KMS-11 (cell line): ENCODE results near the gene PRKCZ.

Source experiments
- H2AFZ ChIP-seq: fragments of 200-600 bp; sonication (generic); 2 replicates; pipeline ENCODE4 v1.6.1; 2016; ENCODE audit warnings: antibody characterized with exemption, mixed run types, low read depth
- H3K27ac ChIP-seq: fragments of 200-600 bp; sonication (generic); 2 replicates; pipeline ENCODE4 v1.6.1; 2016; ENCODE audit warnings: mild to moderate bottlenecking, mixed run types
- H3K27me3 ChIP-seq: fragments of 200-600 bp; sonication (generic); 2 replicates; pipeline ENCODE4 v1.6.1; 2017; ENCODE audit warnings: mild to moderate bottlenecking, low read depth, mixed run types, moderate library complexity; ENCODE audit not compliant: insufficient read depth
- H3K36me3 ChIP-seq: fragments of 200-600 bp; sonication (generic); 2 replicates; pipeline ENCODE4 v1.6.1; 2017; ENCODE audit warnings: mild to moderate bottlenecking, mixed run types; ENCODE audit not compliant: insufficient read depth
- H3K4me1 ChIP-seq: fragments of 200-600 bp; sonication (generic); 2 replicates; pipeline ENCODE4 v1.6.1; 2016; ENCODE audit warnings: mild to moderate bottlenecking, low read depth, mixed run types; ENCODE audit not compliant: poor library complexity, severe bottlenecking
- H3K4me2 ChIP-seq: fragments of 200-600 bp; sonication (generic); 2 replicates; pipeline ENCODE4 v1.7.0; 2016; ENCODE audit warnings: mild to moderate bottlenecking, mixed run types
- H3K4me3 ChIP-seq: fragments of 200-600 bp; sonication (generic); IDR thresholded peaks from 2 replicates; pipeline ENCODE4 v1.6.1; 2017; ENCODE audit warnings: low read depth, low read length, mixed read lengths; ENCODE audit not compliant: insufficient read depth
- H3K79me2 ChIP-seq: fragments of 200-600 bp; sonication (generic); 2 replicates; pipeline ENCODE4 v1.6.1; 2016; ENCODE audit warnings: low read depth, mixed run types; ENCODE audit not compliant: insufficient read depth
- H3K9ac ChIP-seq: fragments of 200-600 bp; sonication (generic); 2 replicates; pipeline ENCODE4 v1.6.1; 2016; ENCODE audit warnings: mild to moderate bottlenecking, mixed run types
- H4K20me1 ChIP-seq: fragments of 200-600 bp; sonication (generic); 2 replicates; pipeline ENCODE4 v1.6.1; 2016; ENCODE audit warnings: mild to moderate bottlenecking, mixed run types; ENCODE audit not compliant: insufficient read depth
- CTCF ChIP-seq: fragments of 200-600 bp; sonication (generic); conservative IDR thresholded peaks from 2 replicates; pipeline ENCODE4 v1.6.1; 2017; ENCODE audit warnings: low read depth, mild to moderate bottlenecking, antibody characterized with exemption, low read length, moderate library complexity, mixed read lengths

Gene PRKCZ

GRCh38 chr1:2213576-2214505 is 163.6 kb downstream of the PRKCZ start:
- Histone ChIP-seq H3K36me3 (no peaks in the 10 kb centered on the region), H3K4me2 (no peak overlapping the region)

GRCh38 chr1:2214541-2215241 is 164.5 kb downstream of the PRKCZ start:
- Histone ChIP-seq H3K27me3 (peaks cover 56% of the 10 kb centered on the region), H3K4me2 (no peak overlapping the region), H3K36me3 (no peaks in the 10 kb centered on the region), H3K79me2 (no peaks in the 10 kb centered on the region), H4K20me1 (no peaks in the 10 kb centered on the region), H3K27ac (no peak overlapping the region), H3K9ac (no peak overlapping the region), H3K4me1 (no peaks in the 10 kb centered on the region), H3K4me3 (no peak overlapping the region), H2AFZ (no peak overlapping the region)
- no peak for TF ChIP-seq CTCF

More at GRCh38 chr1:2213576-2214505, 163.6 kb downstream of the PRKCZ start:
- H3K4me1 ChIP-seq: no peaks in the 10 kb centered on the region
- H2AFZ ChIP-seq: no peak overlapping the region
- H3K27ac ChIP-seq: no peak overlapping the region
- H3K9ac ChIP-seq: no peak overlapping the region
- H3K27me3 ChIP-seq: peaks cover 56% of the 10 kb centered on the region
- no peaks in the 10 kb centered on the region for H3K79me2 ChIP-seq
- TF ChIP-seq CTCF: no peak
- no peak overlapping the region for H3K4me3 ChIP-seq
- no peaks in the 10 kb centered on the region for H4K20me1 ChIP-seq

GRCh38 chr1:2215329-2215728 is 165.1 kb downstream of the PRKCZ start:
- H2AFZ ChIP-seq: no peak overlapping the region
- H3K27ac ChIP-seq: no peak overlapping the region
- H3K4me3 ChIP-seq: no peak overlapping the region
- H4K20me1 ChIP-seq: no peaks in the 10 kb centered on the region
- peaks cover 56% of the 10 kb centered on the region for H3K27me3 ChIP-seq
- no peak for TF ChIP-seq CTCF
- no peaks in the 10 kb centered on the region for H3K4me1 ChIP-seq
- no peaks in the 10 kb centered on the region for H3K36me3 ChIP-seq
- H3K4me2 ChIP-seq: no peak overlapping the region
- H3K9ac ChIP-seq: no peak overlapping the region
- H3K79me2 ChIP-seq: no peaks in the 10 kb centered on the region

- Histone ChIP-seq H3K4me2 (no peak overlapping the region), H4K20me1 (no peaks in the 10 kb centered on the region), H2AFZ (no peak overlapping the region), H3K36me3 (no peaks in the 10 kb centered on the region), H3K4me3 (no peak overlapping the region), H3K4me1 (no peaks in the 10 kb centered on the region), H3K27me3 (peaks cover 57% of the 10 kb centered on the region), H3K27ac (no peak overlapping the region), H3K79me2 (no peaks in the 10 kb centered on the region), H3K9ac (no peak overlapping the region)
- TF ChIP-seq CTCF: no peak
These were observed 165.9 kb downstream of the PRKCZ start for GRCh38 chr1:2215909-2216766.
